SK-N-SH (cell line): ENCODE results near the gene CD79A. TPM values are rescaled to one million over a fixed set of nuclear protein-coding genes. Genes with fewer than 3 reads are reported as not detected.

Experiments
- CTCF ChIA-PET: fragments of 300-600, 350-600 bp; formaldehyde crosslinking; extraction: SDS; loops from one replicate; lab custom pipeline; 2021; lab: Yijun Ruan, JAX
- POLR2A ChIA-PET: fragments of 350-600 bp; sonication (Branson Sonifier 250); formaldehyde crosslinking; extraction: SDS; loops from one replicate; lab custom pipeline; 2020; ENCODE audit warnings: antibody characterized with exemption, inconsistent platforms; lab: Yijun Ruan, JAX
- DNase-seq: peaks from one replicate; pipeline ENCODE4 v3.0.0; 2012
- H2AFZ ChIP-seq: fragments of 200-600 bp; sonication (generic); 2 replicates; pipeline ENCODE4 v1.8.1; 2016; ENCODE audit warnings: antibody characterized with exemption, mild to moderate bottlenecking, low read depth
- H3F3A ChIP-seq: fragments of 200-600 bp; sonication (generic); replicated peaks from 2 replicates; pipeline ENCODE3; 2016; ENCODE audit warnings: antibody characterized with exemption, mild to moderate bottlenecking; ENCODE audit not compliant: insufficient read depth
- H3K27ac ChIP-seq, 2 experiments: fragments of 200-500 bp in 1 of 2; fragments of 200-600 bp in 1 of 2; sonication (Bioruptor generic) in 1 of 2; sonication (generic), shearing (Covaris generic) in 1 of 2; 2 replicates each; pipeline versions ENCODE4 v1.5.1 to v1.6.1; 2014 to 2016; ENCODE audit warnings: low read depth in 2 of 2, inconsistent platforms in 1 of 2, low read length in 1 of 2, mild to moderate bottlenecking in 1 of 2, mixed read lengths in 1 of 2
- H3K27me3 ChIP-seq: fragments of 200-600 bp; sonication (generic), shearing (Covaris generic); 2 replicates; pipeline ENCODE4 v1.6.1; 2016; ENCODE audit warnings: mixed run types; ENCODE audit not compliant: insufficient read depth
- H3K36me3 ChIP-seq, 2 experiments: fragments of 200-500 bp in 1 of 2; fragments of 200-600 bp in 1 of 2; sonication (Bioruptor generic) in 1 of 2; sonication (generic) in 1 of 2; replicated peaks in 1 of 2; 2 replicates each; pipeline versions ENCODE3 to v1.5.1; 2014 to 2016; ENCODE audit warnings: low read length in 1 of 2, mild to moderate bottlenecking in 1 of 2; ENCODE audit not compliant: insufficient read depth in 2 of 2, control insufficient read depth in 1 of 2
- H3K4me1 ChIP-seq, 2 experiments: fragments of 200-500 bp in 1 of 2; fragments of 200-600 bp in 1 of 2; sonication (Bioruptor generic) in 1 of 2; sonication (generic), shearing (Covaris generic) in 1 of 2; 2 replicates each; pipeline versions ENCODE4 v1.5.1 to v1.6.1; 2014 to 2016; ENCODE audit warnings: low read depth in 1 of 2, low read length in 1 of 2, mixed run types in 1 of 2; ENCODE audit not compliant: insufficient read depth in 2 of 2, control insufficient read depth in 1 of 2
- H3K4me2 ChIP-seq: fragments of 200-600 bp; sonication (generic), shearing (Covaris generic); 2 replicates; pipeline ENCODE4 v1.6.1; 2017; ENCODE audit warnings: mixed run types
- H3K4me3 ChIP-seq, 2 experiments: fragments of 200-500 bp in 1 of 2; fragments of 200-600 bp in 1 of 2; sonication (Bioruptor generic) in 1 of 2; sonication (generic), shearing (Covaris generic) in 1 of 2; 2 replicates each; pipeline versions ENCODE4 v1.5.1 to v1.8.1; 2014 to 2016; ENCODE audit warnings: low read depth in 2 of 2, inconsistent platforms in 1 of 2, low read length in 1 of 2, mild to moderate bottlenecking in 1 of 2, mixed read lengths in 1 of 2, moderate library complexity in 1 of 2
- H3K79me2 ChIP-seq: fragments of 200-600 bp; sonication (generic); 2 replicates; pipeline ENCODE4 v1.8.1; 2017; ENCODE audit warnings: mild to moderate bottlenecking; ENCODE audit not compliant: insufficient read depth
- H3K9ac ChIP-seq: fragments of 200-600 bp; sonication (generic); 2 replicates; pipeline ENCODE4 v1.6.1; 2017; ENCODE audit warnings: mixed run types
- H3K9me2 ChIP-seq: fragments of 200-600 bp; sonication (generic); 2 replicates; pipeline ENCODE4 v1.6.1; 2017; ENCODE audit warnings: mixed run types
- H3K9me3 ChIP-seq: fragments of 200-600 bp; sonication (generic); 2 replicates; pipeline ENCODE4 v1.6.1; 2017; ENCODE audit warnings: mixed run types, mild to moderate bottlenecking, moderate library complexity
- H4K20me1 ChIP-seq: fragments of 200-600 bp; sonication (generic); 2 replicates; pipeline ENCODE4 v1.6.1; 2017; ENCODE audit warnings: mild to moderate bottlenecking, mixed run types; ENCODE audit not compliant: insufficient read depth
- CHD2 ChIP-seq: fragments of 150-350 bp; IDR thresholded peaks from 2 replicates; pipeline ENCODE4 v1.6.1; 2018; ENCODE audit warnings: low read length; ENCODE audit not compliant: partially characterized antibody
- FOSL2 ChIP-seq: IDR thresholded peaks from 2 replicates; pipeline ENCODE4 v1.4.0; 2012; ENCODE audit warnings: low read depth, mild to moderate bottlenecking, moderate library complexity, borderline replicate concordance
- MXI1 ChIP-seq: IDR thresholded peaks from 2 replicates; pipeline ENCODE4 v1.6.1; 2012; ENCODE audit warnings: mild to moderate bottlenecking, low read depth, low read length, improper control_type of control experiment
- POLR2AphosphoS5 ChIP-seq: IDR thresholded peaks from 2 replicates; pipeline ENCODE4 v1.6.1; 2012; ENCODE audit warnings: low read depth, low read length
- RAD21 ChIP-seq: IDR thresholded peaks from 2 replicates; pipeline ENCODE4 v1.6.1; 2012; ENCODE audit warnings: mild to moderate bottlenecking, low read length
- REST ChIP-seq: IDR thresholded peaks from 2 replicates; pipeline ENCODE4 v1.6.1; 2012; ENCODE audit warnings: mild to moderate bottlenecking, low read depth, low read length, moderate library complexity
- SMC3 ChIP-seq: IDR thresholded peaks from 2 replicates; pipeline ENCODE4 v1.6.1; 2012; ENCODE audit warnings: low read depth, low read length, improper control_type of control experiment
- TAF1 ChIP-seq: IDR thresholded peaks from 2 replicates; pipeline ENCODE4 v1.6.1; 2012; ENCODE audit warnings: low read depth, mild to moderate bottlenecking, low read length, moderate library complexity, borderline replicate concordance
- TCF12 ChIP-seq: IDR thresholded peaks from 2 replicates; pipeline ENCODE4 v1.4.0; 2012
- TEAD4 ChIP-seq: IDR thresholded peaks from 2 replicates; pipeline ENCODE4 v1.4.0; 2012; ENCODE audit warnings: mild to moderate bottlenecking, borderline replicate concordance; ENCODE audit not compliant: insufficient read depth
- USF2 ChIP-seq: fragments of 150-350 bp; IDR thresholded peaks from 2 replicates; pipeline ENCODE4 v1.6.1; 2017; ENCODE audit warnings: antibody characterized with exemption, low read length, low read depth, borderline replicate concordance
- ZBTB33 ChIP-seq: IDR thresholded peaks from 2 replicates; pipeline ENCODE4 v1.4.0; 2012; ENCODE audit warnings: low read depth, borderline replicate concordance
- WGBS: methylation state at CpG from one replicate; pipeline ENCODE4 v1.1.6; 2017; ENCODE audit warnings: low lambda C conversion rate; 5-methylcytosine and 5-hydroxymethylcytosine counted together
- polyA plus RNA-seq, 3 experiments: library from polyadenylated mRNA; depleted of rRNA; stranded (reverse); fragments of >200 nt; gene quantifications; 2 replicates each; pipeline ENCODE4 v1.2.3, GENCODE V29; 2012

Gene CD79A
- polyA plus RNA-seq, 1 of the 3 experiments (the other 2 are of a cell fraction), result 0.20 TPM

- Histone ChIP-seq H3K9me2 (no peaks in the 10 kb centered on the region), H3F3A (peaks cover 9% of the 10 kb centered on the region), H4K20me1 (peaks cover 31% of the 10 kb centered on the region), H3K36me3 (peaks cover 33 to 36% of the 10 kb centered on the region in 2 experiments), H3K27me3 (peaks cover 18% of the 10 kb centered on the region; the same call in 1 of the 2 replicates), H3K9ac (peak overlapping the region; percentile 20; the same call in 1 of the 2 replicates), H3K4me2 (peak overlapping the region; percentile 88), H3K4me1 (peaks cover 31 to 35% of the 10 kb centered on the region in 2 experiments), H3K4me3 (peak overlapping the region; percentile 83 to 93), H2AFZ (peak overlapping the region; percentile 81), H3K9me3 (no peaks in the 10 kb centered on the region), H3K79me2 (peaks cover 42% of the 10 kb centered on the region), H3K27ac (peak overlapping the region in 1 of 2 experiments; percentile 44; a peak in 2 of 4 replicates)
- DNase-seq, result no peak
- 21% methylated on average over 8 of the region's 8 CpGs for WGBS
- TF ChIP-seq POLR2AphosphoS5, result peak; percentile 49; the same call in 1 of the 2 replicates
- TF ChIP-seq TCF12, result no peak
- no peak for TF ChIP-seq ZBTB33
- TF ChIP-seq RAD21, result peak; percentile 48
- peak; percentile 30; the same call in 1 of the 2 replicates for TF ChIP-seq SMC3
- TF ChIP-seq FOSL2, result no peak
- TF ChIP-seq REST, result no peak
- POLR2A ChIA-PET, result interaction anchor here (1.3 to 2.1 kb wide), 6 partner anchors 9 to 132 kb away, joined by 4 to 14 read pairs (median 6); partner anchors contain the start of gene RABAC1
- CTCF ChIA-PET, result interaction anchor here (1.0 to 3.1 kb wide), 13 partner anchors 9 to 98 kb away, joined by 3 to 21 read pairs (median 4); partner anchors contain the start of genes ARHGEF1 and RABAC1
Observed at GRCh38 chr19:41859213-41859617, 17.9 kb upstream of the CD79A start.

GRCh38 chr19:41859618-41860418, 17.3 kb upstream of the CD79A start, which contains the start of gene RPS19:
TSS of gene RPS19 (plus strand) at chr19:41860255. CDS start at chr19:41860775, 520 bp downstream.
- Histone ChIP-seq H3K4me1 (peaks cover 34 to 39% of the 10 kb centered on the region in 2 experiments), H3K27me3 (peaks cover 12% of the 10 kb centered on the region; the same call in 1 of the 2 replicates), H3K9me2 (no peaks in the 10 kb centered on the region), H3K4me2 (peak within 1 kb of the TSS; percentile 88), H3F3A (peaks cover 15% of the 10 kb centered on the region), H4K20me1 (peaks cover 37% of the 10 kb centered on the region), H3K27ac (peak within 1 kb of the TSS; percentile 97 to 99), H3K79me2 (peaks cover 48% of the 10 kb centered on the region), H3K9me3 (no peaks in the 10 kb centered on the region), H3K36me3 (peaks cover 39 to 42% of the 10 kb centered on the region in 2 experiments), H3K4me3 (peak within 1 kb of the TSS; percentile 83 to 93), H2AFZ (peak within 1 kb of the TSS; percentile 81), H3K9ac (peak within 1 kb of the TSS; percentile 98)
- DNase-seq, result peak; percentile 98
- WGBS, result under 1% methylated on average over 53 of the region's 76 CpGs
- POLR2A ChIA-PET, result interaction anchor here (0.6 to 2.1 kb wide), 15 partner anchors 8 to 1082 kb away, joined by 3 to 14 read pairs (median 4); partner anchors contain the start of genes CD79A, RAB4B and RABAC1
- CTCF ChIA-PET, result interaction anchor here (0.7 to 3.1 kb wide), 18 partner anchors 9 to 173 kb away, joined by 3 to 21 read pairs (median 4); partner anchors contain the start of genes ARHGEF1 and RABAC1
- TF ChIP-seq USF2, result no peak
- peak; percentile 76 for TF ChIP-seq REST
- TF ChIP-seq CHD2, result peak; percentile 99
- TF ChIP-seq MXI1, result peak; percentile 74
- TF ChIP-seq TAF1, result peak; percentile 98
- TF ChIP-seq TEAD4, result no peak
